IPS-18a (cell line): Measurements from ENCODE around the gene NOXO1.
"Not testable (repeated sequence)": the region's sequence is repeated elsewhere in the genome, so short reads cannot be mapped to it uniquely, and the experiment has no call there.

ENCODE experiments used
- H3K27ac ChIP-seq: one replicate; pipeline ENCODE4 v1.5.1; 2013; ENCODE audit warnings: low read length
- H3K27me3 ChIP-seq: one replicate; pipeline ENCODE4 v1.6.1; 2013; ENCODE audit warnings: mild to moderate bottlenecking, low read length; ENCODE audit not compliant: control insufficient read depth, insufficient read depth
- H3K36me3 ChIP-seq: one replicate; pipeline ENCODE4 v1.6.1; 2013; ENCODE audit warnings: low read depth, low read length; ENCODE audit not compliant: control insufficient read depth
- H3K4me1 ChIP-seq: one replicate; pipeline ENCODE4 v1.6.1; 2013; ENCODE audit warnings: low read depth, low read length; ENCODE audit not compliant: control insufficient read depth
- H3K4me3 ChIP-seq: one replicate; pipeline ENCODE4 v1.5.1; 2013; ENCODE audit warnings: low read length
- H3K9ac ChIP-seq: one replicate; pipeline ENCODE4 v1.6.1; 2013; ENCODE audit warnings: mild to moderate bottlenecking, low read length, moderate library complexity
- H3K9me3 ChIP-seq: one replicate; pipeline ENCODE4 v1.6.1; 2013; ENCODE audit warnings: low read depth, low read length; ENCODE audit not compliant: control insufficient read depth

The NOXO1 gene

GRCh38 chr16:1960665-1961630 is 20.3 kb downstream of the NOXO1 start:
- Histone ChIP-seq H3K4me3 (peak overlapping the region; percentile 83), H3K9ac (no peak overlapping the region), H3K27me3 (no peaks in the 10 kb centered on the region)

GRCh38 chr16:1959269-1960039 is 21.8 kb downstream of the NOXO1 start, which contains the start of gene NDUFB10:
Gene NDUFB10, plus strand, starts transcription at chr16:1959538. Its CDS starts 87 bp downstream, at chr16:1959625.
- Histone ChIP-seq H3K9me3 (no peaks in the 10 kb centered on the region), H3K4me3 (peak within 1 kb of the TSS; percentile 83), H3K9ac (peak within 1 kb of the TSS; percentile 88)

More at GRCh38 chr16:1960665-1961630, 20.3 kb downstream of the NOXO1 start:
- Histone ChIP-seq H3K36me3 (peaks cover 30% of the 10 kb centered on the region), H3K4me1 (peaks cover 10% of the 10 kb centered on the region), H3K9me3 (no peaks in the 10 kb centered on the region), H3K27ac (no peak overlapping the region)

GRCh38 chr16:1958715-1959268 is 22.5 kb downstream of the NOXO1 start:
- H3K4me3 ChIP-seq, result peak overlapping the region; percentile 83
- H3K9me3 ChIP-seq, result no peaks in the 10 kb centered on the region
- H3K36me3 ChIP-seq, result peaks cover 27% of the 10 kb centered on the region
- H3K4me1 ChIP-seq, result peaks cover 10% of the 10 kb centered on the region
- H3K27ac ChIP-seq, result no peak overlapping the region
- no peak overlapping the region for H3K9ac ChIP-seq
- no peaks in the 10 kb centered on the region for H3K27me3 ChIP-seq

More at GRCh38 chr16:1959269-1960039, 21.8 kb downstream of the NOXO1 start, which contains the start of gene NDUFB10:
- Histone ChIP-seq H3K27ac (no peak within 1 kb of the TSS), H3K36me3 (peaks cover 30% of the 10 kb centered on the region), H3K27me3 (no peaks in the 10 kb centered on the region), H3K4me1 (peaks cover 10% of the 10 kb centered on the region)

- H3K9ac ChIP-seq, H3K27me3 ChIP-seq, H3K4me3 ChIP-seq, H3K27ac ChIP-seq, H3K9me3 ChIP-seq: not testable (repeated sequence)
- H3K36me3 ChIP-seq, result peaks cover 20% of the 10 kb centered on the region
- H3K4me1 ChIP-seq, result peaks cover 10% of the 10 kb centered on the region
Measured at GRCh38 chr16:1958143-1958491, 23.2 kb downstream of the NOXO1 start.

- not testable (repeated sequence) for H3K9ac ChIP-seq, H3K4me3 ChIP-seq, H3K27ac ChIP-seq, H3K9me3 ChIP-seq, H3K4me1 ChIP-seq, H3K27me3 ChIP-seq
- H3K36me3 ChIP-seq, result peaks cover 15% of the 10 kb centered on the region
Measured at GRCh38 chr16:1957434-1958142, 23.7 kb downstream of the NOXO1 start.

GRCh38 chr16:1953734-1954133 is 27.5 kb downstream of the NOXO1 start:
- Histone ChIP-seq H3K4me1 (no peaks in the 10 kb centered on the region), H3K36me3 (no peaks in the 10 kb centered on the region), H3K9ac (no peak overlapping the region), H3K9me3 (no peaks in the 10 kb centered on the region), H3K27me3 (no peaks in the 10 kb centered on the region), H3K4me3 (no peak overlapping the region), H3K27ac (no peak overlapping the region)

- no peaks in the 10 kb centered on the region for H3K36me3 ChIP-seq
- no peaks in the 10 kb centered on the region for H3K9me3 ChIP-seq
- H3K27ac ChIP-seq, result no peak overlapping the region
- H3K4me3 ChIP-seq, result no peak overlapping the region
- H3K27me3 ChIP-seq, result no peaks in the 10 kb centered on the region
- no peak overlapping the region for H3K9ac ChIP-seq
- no peaks in the 10 kb centered on the region for H3K4me1 ChIP-seq
Measured at GRCh38 chr16:1950559-1950958, 30.7 kb downstream of the NOXO1 start.

GRCh38 chr16:1950047-1950446 is 31.2 kb downstream of the NOXO1 start:
- Histone ChIP-seq H3K36me3 (no peaks in the 10 kb centered on the region), H3K27ac (no peak overlapping the region), H3K27me3 (no peaks in the 10 kb centered on the region), H3K4me3 (no peak overlapping the region), H3K9me3 (no peaks in the 10 kb centered on the region), H3K4me1 (no peaks in the 10 kb centered on the region), H3K9ac (no peak overlapping the region)

- no peak overlapping the region for H3K4me3 ChIP-seq
- no peak overlapping the region for H3K27ac ChIP-seq
- no peaks in the 10 kb centered on the region for H3K27me3 ChIP-seq
- no peaks in the 10 kb centered on the region for H3K4me1 ChIP-seq
- no peaks in the 10 kb centered on the region for H3K9me3 ChIP-seq
- H3K9ac ChIP-seq, result no peak overlapping the region
- H3K36me3 ChIP-seq, result no peaks in the 10 kb centered on the region
Measured at GRCh38 chr16:1949507-1949906, 31.8 kb downstream of the NOXO1 start.

GRCh38 chr16:1947369-1947670 is 33.9 kb downstream of the NOXO1 start:
- Histone ChIP-seq H3K4me3 (no peak overlapping the region), H3K9ac (no peak overlapping the region), H3K9me3 (no peaks in the 10 kb centered on the region), H3K36me3 (no peaks in the 10 kb centered on the region), H3K27me3 (no peaks in the 10 kb centered on the region), H3K4me1 (no peaks in the 10 kb centered on the region), H3K27ac (no peak overlapping the region)
